Kidney capillary endothelial cell (primary cell): Measurements from ENCODE around the gene FLYWCH2.

Source experiments
- DNase-seq: peaks from one replicate; pipeline ENCODE4 v3.0.0-alpha.2; 2018; ENCODE audit warnings: low spot score

Gene FLYWCH2

GRCh38 chr16:2882650-2883457 lies at the start of gene FLYWCH2:
Gene FLYWCH2 (plus strand): TSS chr16:2883215. CDS start chr16:2896450, 13,235 bp downstream.
- DNase-seq, result peak; percentile 99

- no peak for DNase-seq
Measured at GRCh38 chr16:2833776-2834175, 49.2 kb upstream of the FLYWCH2 start.

GRCh38 chr16:2834968-2835367 lies 48.0 kb upstream of the FLYWCH2 start:
- no peak for DNase-seq

- DNase-seq, result peak; percentile 93
Measured at GRCh38 chr16:2835638-2836493, 47.1 kb upstream of the FLYWCH2 start.

- DNase-seq, result no peak
Measured at GRCh38 chr16:2836646-2837508, 46.1 kb upstream of the FLYWCH2 start.

GRCh38 chr16:2838928-2839327 lies 44.1 kb upstream of the FLYWCH2 start:
- DNase-seq, result peak; percentile 88

GRCh38 chr16:2839650-2840450 lies 43.2 kb upstream of the FLYWCH2 start:
- no peak for DNase-seq

GRCh38 chr16:2840914-2841313 lies 42.1 kb upstream of the FLYWCH2 start:
- DNase-seq, result no peak

GRCh38 chr16:2841606-2842339 lies 41.2 kb upstream of the FLYWCH2 start:
- no peak for DNase-seq

GRCh38 chr16:2842340-2843000 lies 40.5 kb upstream of the FLYWCH2 start:
- DNase-seq, result peak; percentile 91

GRCh38 chr16:2843526-2843925 lies 39.5 kb upstream of the FLYWCH2 start:
- no peak for DNase-seq

- DNase-seq, result no peak
Measured at GRCh38 chr16:2845116-2845515, 37.9 kb upstream of the FLYWCH2 start.

GRCh38 chr16:2846511-2847310 lies 36.3 kb upstream of the FLYWCH2 start:
- DNase-seq, result peak; percentile 72

GRCh38 chr16:2848933-2849725 lies 33.9 kb upstream of the FLYWCH2 start:
- DNase-seq, result no peak

GRCh38 chr16:2852003-2852730 lies 30.8 kb upstream of the FLYWCH2 start:
- no peak for DNase-seq

- DNase-seq, result no peak
Measured at GRCh38 chr16:2852731-2853507, 30.1 kb upstream of the FLYWCH2 start.
